ENCODE measurements around the gene RIC3.

Gene RIC3

GRCh38 chr11:8097062-8097461 is 71.8 kb downstream of the RIC3 start:
- TF ChIP-seq, protein P1, sequence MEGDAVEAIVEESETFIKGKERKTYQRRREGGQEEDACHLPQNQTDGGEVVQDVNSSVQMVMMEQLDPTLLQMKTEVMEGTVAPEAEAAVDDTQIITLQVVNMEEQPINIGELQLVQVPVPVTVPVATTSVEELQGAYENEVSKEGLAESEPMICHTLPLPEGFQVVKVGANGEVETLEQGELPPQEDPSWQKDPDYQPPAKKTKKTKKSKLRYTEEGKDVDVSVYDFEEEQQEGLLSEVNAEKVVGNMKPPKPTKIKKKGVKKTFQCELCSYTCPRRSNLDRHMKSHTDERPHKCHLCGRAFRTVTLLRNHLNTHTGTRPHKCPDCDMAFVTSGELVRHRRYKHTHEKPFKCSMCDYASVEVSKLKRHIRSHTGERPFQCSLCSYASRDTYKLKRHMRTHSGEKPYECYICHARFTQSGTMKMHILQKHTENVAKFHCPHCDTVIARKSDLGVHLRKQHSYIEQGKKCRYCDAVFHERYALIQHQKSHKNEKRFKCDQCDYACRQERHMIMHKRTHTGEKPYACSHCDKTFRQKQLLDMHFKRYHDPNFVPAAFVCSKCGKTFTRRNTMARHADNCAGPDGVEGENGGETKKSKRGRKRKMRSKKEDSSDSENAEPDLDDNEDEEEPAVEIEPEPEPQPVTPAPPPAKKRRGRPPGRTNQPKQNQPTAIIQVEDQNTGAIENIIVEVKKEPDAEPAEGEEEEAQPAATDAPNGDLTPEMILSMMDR (IDR thresholded peaks at IDR 0.05; ENCODE audit: control insufficient read depth, extremely low read depth, insufficient read depth), result no peak
- no peak overlapping the region for H3K4me3 ChIP-seq (ENCODE audit: low read depth, low read length)
- no peak for DNase-seq (ENCODE audit: low read depth)

DNA sequence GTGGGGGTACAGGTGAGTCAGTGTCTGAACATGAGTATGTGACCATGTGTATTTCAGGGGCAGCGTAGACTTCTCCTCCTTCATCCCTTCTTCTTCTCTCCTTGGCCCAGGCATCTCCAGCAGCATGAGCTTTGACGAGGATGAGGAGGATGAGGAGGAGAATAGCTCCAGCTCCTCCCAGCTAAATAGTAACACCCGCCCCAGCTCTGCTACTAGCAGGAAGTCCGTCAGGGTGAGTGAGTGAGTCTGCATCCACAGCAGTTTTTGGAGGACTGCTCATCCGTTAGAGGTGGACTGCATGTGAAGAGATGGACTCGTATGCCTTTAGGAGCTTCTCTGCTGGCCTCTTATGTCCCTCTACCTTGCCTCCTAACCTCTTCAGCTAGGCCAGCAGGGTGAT is 72.2 kb downstream of the RIC3 start:
- H3K4me3 ChIP-seq (ENCODE audit: low read depth, low read length), result no peak overlapping the region
- DNase-seq (ENCODE audit: low read depth), result no peak
- TF ChIP-seq, protein P1 (IDR thresholded peaks at IDR 0.05; ENCODE audit: control insufficient read depth, extremely low read depth, insufficient read depth), result no peak

GRCh38 chr11:8095806-8096522 is 72.9 kb downstream of the RIC3 start:
- no peak for DNase-seq (ENCODE audit: low read depth)
- no peak overlapping the region for H3K4me3 ChIP-seq (ENCODE audit: low read depth, low read length)
- TF ChIP-seq, protein P1 (IDR thresholded peaks at IDR 0.05; ENCODE audit: control insufficient read depth, extremely low read depth, insufficient read depth), result no peak

GRCh38 chr11:8095371-8095770 is 73.5 kb downstream of the RIC3 start:
- no peak overlapping the region for H3K4me3 ChIP-seq (ENCODE audit: low read depth, low read length)
- TF ChIP-seq, protein P1 (IDR thresholded peaks at IDR 0.05; ENCODE audit: control insufficient read depth, extremely low read depth, insufficient read depth), result no peak
- DNase-seq (ENCODE audit: low read depth), result no peak

GRCh38 chr11:8094656-8095055 is 74.2 kb downstream of the RIC3 start:
- TF ChIP-seq, protein P1 (IDR thresholded peaks at IDR 0.05; ENCODE audit: control insufficient read depth, extremely low read depth, insufficient read depth), result no peak
- H3K4me3 ChIP-seq (ENCODE audit: low read depth, low read length), result no peak overlapping the region
- DNase-seq (ENCODE audit: low read depth), result no peak

- no peak overlapping the region for H3K4me3 ChIP-seq (ENCODE audit: low read depth, low read length)
- DNase-seq (ENCODE audit: low read depth), result no peak
- TF ChIP-seq, protein P1 (IDR thresholded peaks at IDR 0.05; ENCODE audit: control insufficient read depth, extremely low read depth, insufficient read depth), result no peak
Observed at GRCh38 chr11:8093931-8094575, 74.8 kb downstream of the RIC3 start.

All from LNCaP clone FGC (cell line).